IPS DF 4.7 (cell line): ENCODE data around the gene PLCH2.
"Not testable (repeated sequence)": the region's sequence is repeated elsewhere in the genome, so short reads cannot be mapped to it uniquely, and the experiment has no call there.

ENCODE experiments used
- DNase-seq: peaks from one replicate; pipeline ENCODE4 v3.0.0-alpha.2; 2013; ENCODE audit warnings: low spot score; ENCODE audit errors: extremely low read depth

The PLCH2 gene

GRCh38 chr1:2476061-2476999 is at the start of gene PLCH2:
PLCH2 (plus strand) TSS chr1:2476289; CDS start chr1:2476589, 300 bp downstream.
- no peak for DNase-seq

GRCh38 chr1:2426540-2426939 is 49.5 kb upstream of the PLCH2 start:
- no peak for DNase-seq

- no peak for DNase-seq
Observed at GRCh38 chr1:2427051-2427450, 49.0 kb upstream of the PLCH2 start.

- no peak for DNase-seq
Observed at GRCh38 chr1:2427976-2428375, 48.1 kb upstream of the PLCH2 start.

GRCh38 chr1:2428490-2428889 is 47.6 kb upstream of the PLCH2 start:
- DNase-seq, result no peak

- DNase-seq, result no peak
Observed at GRCh38 chr1:2429780-2430591, 46.1 kb upstream of the PLCH2 start.

- no peak for DNase-seq
Observed at GRCh38 chr1:2430592-2430973, 45.5 kb upstream of the PLCH2 start.

- no peak for DNase-seq
Observed at GRCh38 chr1:2431103-2431502, 45.0 kb upstream of the PLCH2 start.

GRCh38 chr1:2431518-2431917 is 44.6 kb upstream of the PLCH2 start:
- DNase-seq, result no peak

GRCh38 chr1:2432441-2432844 is 43.6 kb upstream of the PLCH2 start:
- DNase-seq, result no peak

- DNase-seq, result no peak
Observed at GRCh38 chr1:2433196-2433595, 42.9 kb upstream of the PLCH2 start.

GRCh38 chr1:2433936-2434655 is 42.0 kb upstream of the PLCH2 start:
- no peak for DNase-seq

- DNase-seq, result no peak
Observed at GRCh38 chr1:2435091-2435490, 41.0 kb upstream of the PLCH2 start.

GRCh38 chr1:2435746-2436355 is 40.2 kb upstream of the PLCH2 start:
- no peak for DNase-seq

- no peak for DNase-seq
Observed at GRCh38 chr1:2436876-2437275, 39.2 kb upstream of the PLCH2 start.

GRCh38 chr1:2437617-2438016 is 38.5 kb upstream of the PLCH2 start:
- DNase-seq, result no peak

GRCh38 chr1:2438038-2438437 is 38.1 kb upstream of the PLCH2 start:
- no peak for DNase-seq

GRCh38 chr1:2438641-2439040 is 37.4 kb upstream of the PLCH2 start:
- DNase-seq, result no peak

- no peak for DNase-seq
Observed at GRCh38 chr1:2439369-2439768, 36.7 kb upstream of the PLCH2 start.

- not testable (repeated sequence) for DNase-seq
Observed at GRCh38 chr1:2440346-2440745, 35.7 kb upstream of the PLCH2 start.

- no peak for DNase-seq
Observed at GRCh38 chr1:2441746-2442145, 34.3 kb upstream of the PLCH2 start.
